HG02852 (cell line): Measurements from ENCODE around the gene ADCY6.
A peak's percentile ranks its signal among the peaks of the same experiment; 100 is the strongest.

Experiments
- ATAC-seq: cut with Tn5 transposase; IDR thresholded peaks from one replicate; pipeline ENCODE4 v1.9.1; 2021; ENCODE audit warnings: mild to moderate bottlenecking, moderate library complexity; ENCODE audit not compliant: unreplicated experiment

Gene ADCY6

GRCh38 chr12:48816143-48816854, 27.4 kb upstream of the ADCY6 start:
- no peak for ATAC-seq

GRCh38 chr12:48815126-48816110, 26.5 kb upstream of the ADCY6 start:
- ATAC-seq = peak; percentile 34

GRCh38 chr12:48814262-48815125, 25.6 kb upstream of the ADCY6 start:
- ATAC-seq = peak; percentile 74

DNA sequence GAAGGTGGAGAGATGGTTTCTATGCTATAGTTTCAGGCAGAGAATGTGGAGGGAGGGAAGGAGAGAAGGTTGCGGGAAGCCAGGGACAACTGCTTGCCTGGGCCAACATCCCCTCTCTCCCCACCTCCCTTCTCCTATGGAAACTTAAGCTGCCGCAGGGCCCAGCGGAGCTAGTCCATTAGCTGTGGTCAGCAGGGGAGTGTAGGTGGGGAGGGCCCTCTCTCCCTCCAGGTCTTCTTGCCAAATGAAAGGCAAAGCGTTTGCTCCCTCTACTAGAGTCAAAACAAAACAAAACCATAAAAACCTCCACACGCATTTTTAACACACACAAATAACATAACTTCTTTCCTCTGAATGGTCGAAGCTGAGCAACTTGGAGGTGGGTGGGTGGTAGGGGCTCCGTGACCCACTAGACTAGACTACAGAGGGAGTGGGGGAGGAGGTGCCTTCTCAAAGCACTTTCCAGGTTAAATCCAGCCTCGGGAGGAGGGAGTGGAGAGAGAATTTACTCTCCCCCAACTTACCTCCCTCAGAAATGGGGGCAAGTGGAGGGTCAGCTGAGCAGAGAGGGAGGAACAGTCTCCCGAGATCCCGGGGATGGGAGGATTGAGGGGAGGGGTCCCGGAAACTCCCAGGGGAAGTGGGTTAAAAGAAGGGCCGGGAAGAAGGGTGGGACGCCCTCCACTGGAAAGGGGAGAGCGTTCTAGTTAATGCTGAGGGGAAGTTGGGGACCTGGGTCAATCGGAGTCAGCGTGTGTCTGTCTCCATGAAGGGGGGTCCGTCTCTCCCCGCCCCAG, 24.8 kb upstream of the ADCY6 start:
- ATAC-seq = no peak

- no peak for ATAC-seq
Measured at GRCh38 chr12:48812389-48812788, 23.5 kb upstream of the ADCY6 start.

DNA sequence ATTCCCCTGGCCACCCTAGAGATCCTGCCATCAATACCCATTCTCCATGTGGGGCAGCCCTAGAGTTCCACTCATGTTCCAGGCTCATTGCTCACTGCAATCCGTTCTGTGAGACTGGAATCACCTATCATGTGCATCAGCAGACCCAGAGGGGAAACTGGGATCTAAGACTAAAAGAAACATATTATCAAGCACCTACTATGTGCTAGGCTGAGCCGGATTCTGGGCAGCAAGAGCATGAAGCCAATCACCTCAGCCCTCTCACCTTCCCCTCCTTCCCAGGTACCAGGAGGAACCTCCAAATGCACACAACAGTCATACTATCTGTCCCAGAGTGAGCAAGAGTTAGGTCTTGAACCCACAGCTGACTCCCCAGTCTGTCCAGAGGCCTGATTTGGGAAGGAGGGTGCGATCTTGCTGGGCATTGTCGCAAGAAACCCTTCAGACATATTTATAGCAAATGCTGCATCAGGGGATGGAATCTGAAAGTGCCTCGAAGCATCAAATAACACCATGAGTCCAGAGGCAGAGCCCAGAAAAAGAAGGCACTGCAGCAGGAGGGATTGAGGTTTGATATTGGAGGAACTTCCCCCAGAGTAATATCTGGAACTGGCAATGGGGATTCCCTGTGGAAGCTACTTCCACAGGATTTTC, 22.7 kb upstream of the ADCY6 start:
- ATAC-seq = no peak

DNA sequence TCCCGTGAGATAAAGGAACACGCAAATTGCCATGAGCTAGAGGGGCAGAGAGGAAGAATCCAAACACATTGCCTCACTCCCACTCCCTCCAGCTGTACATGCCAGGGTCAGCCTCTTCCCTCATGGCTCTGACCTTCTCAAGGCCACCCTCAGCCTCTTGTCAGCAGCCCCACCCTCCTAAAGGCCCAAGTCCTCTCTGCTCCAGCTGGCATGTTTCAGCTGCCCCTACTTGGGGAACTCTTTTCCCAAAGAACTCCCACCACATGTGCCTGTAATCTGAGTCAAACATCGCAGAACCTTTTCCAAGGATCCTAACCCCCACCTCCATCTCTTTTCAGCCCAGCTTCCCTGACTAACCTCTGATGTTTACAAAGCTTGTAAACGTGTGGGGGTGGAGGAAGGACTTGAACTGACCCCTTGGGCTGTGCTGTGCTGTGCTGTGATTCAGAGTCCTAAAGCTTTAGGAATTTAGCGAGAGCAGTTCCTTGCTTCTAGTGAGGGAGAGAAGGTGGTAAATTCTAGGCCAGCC, 22.1 kb upstream of the ADCY6 start:
- no peak for ATAC-seq

- ATAC-seq = no peak
Measured at GRCh38 chr12:48807981-48808380, 19.1 kb upstream of the ADCY6 start.

GRCh38 chr12:48803675-48804074, 14.8 kb upstream of the ADCY6 start:
- no peak for ATAC-seq

- no peak for ATAC-seq
Measured at GRCh38 chr12:48800971-48801370, 12.1 kb upstream of the ADCY6 start.

GRCh38 chr12:48800457-48800856, 11.6 kb upstream of the ADCY6 start:
- no peak for ATAC-seq

DNA sequence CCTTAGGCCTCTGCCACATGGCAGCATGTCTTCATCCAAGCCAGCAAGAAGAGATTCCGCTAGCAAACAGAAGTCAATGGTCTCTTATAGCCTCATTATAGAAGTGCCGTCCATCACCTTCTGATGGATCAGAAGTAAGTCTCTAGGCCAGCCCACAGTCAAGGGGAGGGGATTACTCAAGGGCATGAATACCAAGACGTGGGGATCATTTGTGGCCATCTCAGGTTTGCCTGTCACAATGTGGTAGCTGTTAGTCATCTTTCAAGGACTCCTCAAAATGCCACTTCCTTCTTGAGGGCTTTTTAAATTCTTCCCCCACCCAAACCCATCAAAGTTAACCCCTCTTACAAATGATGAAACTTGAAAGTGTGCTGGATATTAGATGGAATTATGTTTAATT, 8.1 kb upstream of the ADCY6 start:
- no peak for ATAC-seq

DNA sequence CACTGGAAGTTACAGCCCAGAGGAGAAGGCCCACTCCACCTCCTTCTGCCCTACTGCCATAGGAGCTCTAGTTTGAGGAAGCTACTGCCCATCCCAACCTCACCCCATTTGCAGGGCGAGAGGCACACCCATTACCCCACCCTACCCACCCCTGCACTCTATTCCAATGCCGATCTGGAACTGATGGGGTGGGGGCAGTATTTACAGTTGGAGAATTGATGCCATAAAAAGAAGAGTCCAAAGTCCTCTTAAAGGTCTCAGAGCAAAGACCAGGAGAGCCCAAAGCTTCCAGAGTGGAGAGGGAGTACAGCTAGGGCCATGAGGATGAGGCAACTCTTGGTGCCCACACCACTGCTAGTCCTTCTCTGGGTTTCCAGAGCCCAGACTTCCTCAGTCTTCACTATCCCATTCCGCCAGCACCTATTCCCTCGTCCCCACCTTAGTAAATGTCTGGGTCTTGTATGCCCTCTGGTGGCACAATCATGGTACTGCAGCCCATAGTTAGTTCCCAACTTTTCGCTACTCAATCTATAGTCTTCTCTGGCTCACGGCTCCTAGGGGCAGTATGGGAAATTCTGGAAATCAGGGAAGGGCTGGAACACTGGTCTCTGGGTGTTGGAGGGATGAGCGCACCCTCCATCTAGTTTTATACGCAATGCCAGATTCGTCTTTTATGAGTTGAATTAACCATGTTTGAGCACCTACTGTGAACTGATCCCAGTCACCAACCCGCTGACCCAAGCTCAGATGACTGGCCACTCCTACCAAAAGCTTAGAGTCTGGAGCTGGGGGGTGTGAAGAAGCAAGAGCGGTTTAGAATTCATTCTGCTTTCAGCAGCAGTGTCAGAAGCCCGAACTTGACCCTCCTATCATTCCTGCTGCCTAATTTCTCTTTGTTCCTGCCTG, 6.9 kb upstream of the ADCY6 start:
- ATAC-seq = no peak

DNA sequence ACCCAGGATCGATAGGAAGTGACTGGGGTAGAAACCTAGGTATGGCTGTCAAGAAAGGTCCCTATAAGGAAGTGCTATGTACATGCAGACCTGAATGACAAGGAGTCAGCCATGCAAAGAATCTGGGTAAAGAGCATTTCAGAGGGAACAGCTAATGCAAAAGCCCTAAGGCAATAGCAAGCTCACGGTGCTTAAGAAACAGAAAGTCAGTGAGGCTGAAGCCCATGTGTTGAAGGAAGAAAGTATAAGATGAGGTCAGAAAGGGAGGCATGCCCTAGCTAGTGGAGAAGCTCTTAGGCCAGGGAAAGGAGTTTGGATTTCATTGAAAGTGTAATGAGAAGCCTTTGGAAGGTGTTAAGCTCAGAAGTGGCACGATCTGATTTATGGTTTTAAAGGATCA, 6.0 kb upstream of the ADCY6 start:
- no peak for ATAC-seq

- no peak for ATAC-seq
Measured at GRCh38 chr12:48793696-48794095, 4.8 kb upstream of the ADCY6 start.

- ATAC-seq = no peak
Measured at GRCh38 chr12:48789858-48790326, 1.0 kb upstream of the ADCY6 start.

- no peak for ATAC-seq
Measured at GRCh38 chr12:48788524-48788853, 400 bp downstream of the ADCY6 start.

DNA sequence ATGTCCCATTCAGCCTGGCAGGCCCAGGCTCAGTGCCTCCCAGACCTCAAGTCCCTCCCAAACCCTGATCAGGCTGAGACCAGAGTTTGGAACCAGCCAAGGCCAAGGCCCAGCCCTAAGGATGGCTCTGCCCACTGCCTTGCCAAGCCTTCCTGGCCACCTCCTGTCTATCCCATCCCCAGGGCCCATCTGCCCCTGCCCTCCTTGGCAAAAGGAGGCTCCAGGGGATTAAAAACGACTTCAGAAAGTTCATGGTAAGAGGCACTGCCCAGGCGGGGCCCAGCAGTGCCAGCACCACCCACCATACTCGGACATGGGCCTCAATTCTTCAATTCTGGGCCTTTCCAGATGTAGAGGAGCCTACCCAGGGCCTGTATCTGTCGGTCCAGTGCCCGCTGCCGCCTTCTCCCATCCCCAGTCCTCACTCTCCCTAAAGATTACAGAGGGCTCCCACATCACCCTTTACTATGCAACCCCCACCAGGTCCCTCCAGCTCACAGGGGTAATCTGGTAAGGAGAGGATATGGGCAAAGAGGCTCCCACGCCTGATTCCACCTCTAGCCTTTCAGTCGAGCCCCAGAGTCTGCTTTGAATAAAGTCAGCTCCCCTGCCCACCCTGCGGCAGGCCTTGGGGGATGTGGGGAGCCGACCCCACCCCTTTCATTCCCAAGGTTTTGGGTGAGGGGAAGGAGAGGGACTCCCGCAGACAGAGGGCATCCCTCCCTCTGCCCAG, 932 bp downstream of the ADCY6 start:
- no peak for ATAC-seq
